ENCODE measurements around the gene PELO. TPM values are rescaled to one million over a fixed set of nuclear protein-coding genes. Genes with fewer than 3 reads are reported as not detected.
"Not testable (repeated sequence)": the region's sequence is repeated elsewhere in the genome, so short reads cannot be mapped to it uniquely, and the experiment has no call there.

PELO gene
- total RNA-seq, 5 donors from 2014 or later (not counting 1 experiment from before 2014, with no cell fraction given), result 7.3 to 18.2 (median 13.8) TPM

DNA sequence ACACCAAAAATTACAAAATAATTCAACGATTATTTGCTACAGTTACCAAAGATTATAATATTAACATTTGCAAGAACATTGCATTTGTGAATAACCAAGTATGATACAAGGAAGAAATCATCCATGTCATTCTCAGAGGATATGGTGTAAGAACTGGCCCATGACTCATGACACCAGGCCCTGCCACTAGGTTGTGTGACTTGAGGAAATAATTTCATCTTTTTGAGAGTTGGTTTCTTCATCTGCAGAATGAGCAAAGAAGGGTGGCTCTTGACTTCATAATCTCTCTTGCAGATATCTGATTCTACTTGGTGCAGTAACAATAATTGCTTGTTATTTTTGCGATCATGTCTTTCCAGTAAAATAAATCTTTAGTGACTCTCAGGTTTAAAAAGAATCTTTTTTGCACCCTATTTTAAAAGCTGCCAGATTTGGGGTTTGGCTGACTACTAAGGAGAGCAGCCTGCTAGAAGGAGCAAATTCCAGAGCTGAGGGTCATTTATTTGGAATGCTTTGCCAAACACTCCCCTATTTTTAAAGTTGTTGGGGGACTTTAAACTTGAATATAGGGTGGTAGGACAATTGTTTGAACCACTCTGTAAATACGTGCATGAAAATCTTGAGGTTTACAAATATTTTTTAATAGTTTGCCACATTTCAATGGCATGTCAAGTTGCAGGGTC lies 23.5 kb downstream of the PELO start:
- H3K9me3 Mint-ChIP-seq, result no peaks in the 10 kb centered on the region
- CTCF ChIA-PET, result no interaction called here
- POLR2A ChIA-PET, result no interaction called here

DNA sequence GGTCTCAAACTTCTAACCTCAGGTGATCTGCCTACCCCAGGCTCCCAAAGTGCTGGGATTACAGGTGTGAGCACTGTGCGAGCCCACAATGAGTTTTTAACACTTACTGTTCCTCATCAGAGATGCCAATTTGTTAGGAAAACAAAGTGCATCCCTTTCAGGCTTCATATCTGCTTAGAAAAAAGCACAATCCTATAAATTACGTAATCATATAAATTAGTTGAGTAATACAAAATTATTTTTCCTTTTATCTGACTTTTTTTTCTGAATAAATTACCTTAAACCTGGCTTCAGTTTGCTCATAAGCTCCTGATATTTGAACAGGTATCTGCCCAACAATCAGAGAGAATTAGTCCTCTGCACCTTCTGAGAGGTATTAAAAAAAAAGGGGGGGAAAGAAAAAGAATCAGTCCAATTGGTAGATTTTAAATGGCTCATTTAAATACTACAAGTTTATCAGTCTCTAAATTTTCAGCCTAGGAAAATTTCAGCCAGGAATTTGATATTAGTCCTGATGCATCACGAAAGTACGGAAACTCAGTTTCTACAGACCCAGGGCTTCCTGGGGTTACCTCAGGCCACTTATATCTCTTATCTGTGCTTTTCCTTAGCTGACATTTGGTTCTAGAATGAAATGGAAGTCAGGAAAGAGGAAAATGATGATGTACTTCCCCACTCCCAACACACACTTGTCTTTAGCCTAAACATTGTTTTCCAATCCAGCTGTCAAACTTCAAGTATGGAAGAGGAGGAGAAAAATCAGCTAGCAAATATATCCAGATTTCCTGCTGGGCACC lies 26.8 kb downstream of the PELO start:
- Histone ChIP-seq H3K4me3 (ENCODE audit: control insufficient read depth in 1 of 2, extremely low read depth in 1 of 2, low read length in 1 of 2) (no peak overlapping the region), H3K27ac (ENCODE audit: low read length) (no peak overlapping the region), H3K9me3 (no peaks in the 10 kb centered on the region), H3K27me3 (replicated peaks in 1 of 2; ENCODE audit: control insufficient read depth in 2 of 2, extremely low read depth in 1 of 2, insufficient read depth in 2 of 2, low read length in 1 of 2) (no peaks in the 10 kb centered on the region), H3K4me1 (ENCODE audit: control insufficient read depth in 1 of 2, extremely low read depth in 1 of 2, insufficient read depth in 2 of 2, low read length in 2 of 2) (no peaks in the 10 kb centered on the region), H3K36me3 (ENCODE audit: control insufficient read depth in 2 of 2, extremely low read depth in 1 of 2, insufficient read depth in 1 of 2, low read length in 1 of 2) (no peaks in the 10 kb centered on the region)
- DNase-seq (no peak), ATAC-seq (replicated peaks in 1 of 4) (no peak)
- Mint-ChIP-seq H3K27me3 (no peaks in the 10 kb centered on the region), H3K9me3 (no peaks in the 10 kb centered on the region), H3K4me1 (no peaks in the 10 kb centered on the region), H3K36me3 (no peaks in the 10 kb centered on the region), H3K27ac (no peak overlapping the region), H3K4me3 (no peak overlapping the region)
- ChIA-PET POLR2A (no interaction called here), CTCF (no interaction called here)
- no CpG with 5 or more reads among the region's 4 CpGs for WGBS (ENCODE audit: insufficient coverage)

More for the DNA sequence above, 23.5 kb downstream of the PELO start:
- Mint-ChIP-seq H3K4me3 (no peak overlapping the region), H3K27ac (no peak overlapping the region), H3K4me1 (peaks cover 0 to 4% (median 2%) of the 10 kb centered on the region in 3 donors), H3K27me3 (no peaks in the 10 kb centered on the region), H3K36me3 (no peaks in the 10 kb centered on the region)
- no CpG with 5 or more reads among the region's 3 CpGs for WGBS (ENCODE audit: insufficient coverage)
- no peak overlapping the region for H3K27ac ChIP-seq (ENCODE audit: low read length)
- ATAC-seq (replicated peaks in 1 of 4) (no peak), DNase-seq (no peak)
- H3K36me3 ChIP-seq (ENCODE audit: control insufficient read depth in 2 of 2, extremely low read depth in 1 of 2, insufficient read depth in 1 of 2, low read length in 1 of 2), result no peaks in the 10 kb centered on the region
- no peak overlapping the region for H3K4me3 ChIP-seq (ENCODE audit: control insufficient read depth in 1 of 2, extremely low read depth in 1 of 2, low read length in 1 of 2)
- H3K27me3 ChIP-seq (replicated peaks in 1 of 2; ENCODE audit: control insufficient read depth in 2 of 2, extremely low read depth in 1 of 2, insufficient read depth in 2 of 2, low read length in 1 of 2), result no peaks in the 10 kb centered on the region
- no peaks in the 10 kb centered on the region for H3K9me3 ChIP-seq
- H3K4me1 ChIP-seq (ENCODE audit: control insufficient read depth in 1 of 2, extremely low read depth in 1 of 2, insufficient read depth in 2 of 2, low read length in 2 of 2), result no peaks in the 10 kb centered on the region

DNA sequence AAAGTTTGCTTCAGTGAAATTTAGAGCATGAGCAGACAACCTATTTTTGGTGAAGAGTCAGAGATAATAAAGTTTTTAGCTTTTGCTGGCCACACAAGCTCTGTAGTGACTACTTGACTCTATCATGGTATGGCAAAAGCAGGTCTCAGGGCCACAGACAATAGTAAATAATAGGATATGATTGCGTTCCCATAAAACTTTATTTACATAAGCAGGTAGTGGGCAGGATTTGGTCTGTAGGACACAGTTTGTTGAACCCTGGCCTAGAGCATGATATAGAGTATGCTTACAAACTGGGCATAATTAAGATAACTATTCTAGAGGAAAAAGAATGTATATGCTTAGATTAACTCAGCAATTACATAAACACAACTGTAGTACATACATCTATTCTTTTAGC lies 30.1 kb downstream of the PELO start:
- H3K27me3 ChIP-seq (replicated peaks in 1 of 2; ENCODE audit: control insufficient read depth in 2 of 2, extremely low read depth in 1 of 2, insufficient read depth in 2 of 2, low read length in 1 of 2), result no peaks in the 10 kb centered on the region
- WGBS (ENCODE audit: insufficient coverage), result no CpG with 5 or more reads among the region's 1 CpG
- no peak overlapping the region for H3K4me3 Mint-ChIP-seq

DNA sequence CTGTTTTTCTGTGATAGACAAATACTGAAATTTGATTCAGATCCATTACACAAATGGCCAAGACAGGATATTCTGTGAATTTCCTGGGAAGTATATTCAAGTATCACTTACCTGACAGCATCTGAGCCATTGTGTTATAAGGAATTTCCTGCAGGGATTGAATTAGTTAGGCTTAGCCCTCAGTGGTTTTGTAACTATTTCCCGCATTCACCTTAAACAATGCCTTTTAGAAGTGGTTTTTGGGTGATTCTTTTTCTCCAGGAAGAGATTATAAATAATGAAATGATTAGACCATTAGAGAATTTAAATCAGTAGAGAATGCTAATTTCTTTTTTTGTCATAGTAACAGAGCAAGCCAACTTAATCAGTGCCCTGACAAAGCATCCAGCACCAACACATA lies 30.6 kb downstream of the PELO start:
- H3K4me1 Mint-ChIP-seq, result no peaks in the 10 kb centered on the region
- Histone ChIP-seq H3K27me3 (replicated peaks in 1 of 2; ENCODE audit: control insufficient read depth in 2 of 2, extremely low read depth in 1 of 2, insufficient read depth in 2 of 2, low read length in 1 of 2) (no peaks in the 10 kb centered on the region), H3K9me3 (no peaks in the 10 kb centered on the region), H3K4me3 (ENCODE audit: control insufficient read depth in 1 of 2, extremely low read depth in 1 of 2, low read length in 1 of 2) (no peak overlapping the region), H3K36me3 (ENCODE audit: control insufficient read depth in 2 of 2, extremely low read depth in 1 of 2, insufficient read depth in 1 of 2, low read length in 1 of 2) (no peaks in the 10 kb centered on the region), H3K4me1 (ENCODE audit: control insufficient read depth in 1 of 2, extremely low read depth in 1 of 2, insufficient read depth in 2 of 2, low read length in 2 of 2) (no peaks in the 10 kb centered on the region), H3K27ac (ENCODE audit: low read length) (no peak overlapping the region)
- H3K36me3 Mint-ChIP-seq, result no peaks in the 10 kb centered on the region
- H3K27ac Mint-ChIP-seq, result no peak overlapping the region
- no peaks in the 10 kb centered on the region for H3K9me3 Mint-ChIP-seq
- POLR2A ChIA-PET, result no interaction called here
- ATAC-seq (replicated peaks in 1 of 4) (no peak), DNase-seq (no peak)
- CTCF ChIA-PET, result no interaction called here
- no peak overlapping the region for H3K4me3 Mint-ChIP-seq
- H3K27me3 Mint-ChIP-seq, result no peaks in the 10 kb centered on the region
- WGBS (ENCODE audit: insufficient coverage), result no CpG with 5 or more reads among the region's 1 CpG

More for the DNA sequence above, 30.1 kb downstream of the PELO start:
- no peak for ATAC-seq (replicated peaks in 1 of 4)
- Mint-ChIP-seq H3K36me3 (no peaks in the 10 kb centered on the region), H3K27ac (no peak overlapping the region), H3K9me3 (no peaks in the 10 kb centered on the region), H3K4me1 (no peaks in the 10 kb centered on the region), H3K27me3 (no peaks in the 10 kb centered on the region)
- ChIA-PET POLR2A (no interaction called here), CTCF (no interaction called here)
- Histone ChIP-seq H3K36me3 (ENCODE audit: control insufficient read depth in 2 of 2, extremely low read depth in 1 of 2, insufficient read depth in 1 of 2, low read length in 1 of 2) (no peaks in the 10 kb centered on the region), H3K27ac (ENCODE audit: low read length) (no peak overlapping the region), H3K9me3 (no peaks in the 10 kb centered on the region), H3K4me1 (ENCODE audit: control insufficient read depth in 1 of 2, extremely low read depth in 1 of 2, insufficient read depth in 2 of 2, low read length in 2 of 2) (no peaks in the 10 kb centered on the region), H3K4me3 (ENCODE audit: control insufficient read depth in 1 of 2, extremely low read depth in 1 of 2, low read length in 1 of 2) (no peak overlapping the region)
- DNase-seq, result no peak

DNA sequence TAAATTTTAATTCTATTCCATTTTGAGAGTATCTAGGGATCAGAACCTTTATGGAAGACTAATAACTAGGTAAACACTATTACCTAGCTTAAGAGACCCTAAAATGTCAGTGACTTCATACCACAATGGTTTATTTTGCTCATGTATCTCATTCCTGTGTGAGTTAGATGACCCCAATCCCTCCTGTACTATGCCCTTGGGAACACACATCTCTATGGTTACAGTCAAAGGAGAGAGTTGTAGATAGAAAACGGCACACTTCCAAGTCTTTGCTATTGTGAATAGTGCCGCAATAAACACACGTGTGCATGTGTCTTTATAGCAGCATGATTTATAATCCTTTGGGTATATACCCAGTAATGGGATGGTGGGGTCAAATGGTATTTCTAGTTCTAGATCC lies 31.1 kb downstream of the PELO start:
- H3K4me3 Mint-ChIP-seq; H3K9me3 ChIP-seq; H3K27ac Mint-ChIP-seq; H3K4me3 ChIP-seq (ENCODE audit: control insufficient read depth in 1 of 2, extremely low read depth in 1 of 2, low read length in 1 of 2); DNase-seq; H3K4me1 Mint-ChIP-seq; H3K9me3 Mint-ChIP-seq; H3K36me3 Mint-ChIP-seq; ATAC-seq (replicated peaks in 1 of 4); POLR2A ChIA-PET; H3K27me3 ChIP-seq (replicated peaks in 1 of 2; ENCODE audit: control insufficient read depth in 2 of 2, extremely low read depth in 1 of 2, insufficient read depth in 2 of 2, low read length in 1 of 2); H3K4me1 ChIP-seq (ENCODE audit: control insufficient read depth in 1 of 2, extremely low read depth in 1 of 2, insufficient read depth in 2 of 2, low read length in 2 of 2); CTCF ChIA-PET; H3K27me3 Mint-ChIP-seq; H3K27ac ChIP-seq (ENCODE audit: low read length); H3K36me3 ChIP-seq (ENCODE audit: control insufficient read depth in 2 of 2, extremely low read depth in 1 of 2, insufficient read depth in 1 of 2, low read length in 1 of 2): not testable (repeated sequence)
- no CpG with 5 or more reads among the region's 3 CpGs for WGBS (ENCODE audit: insufficient coverage)

DNA sequence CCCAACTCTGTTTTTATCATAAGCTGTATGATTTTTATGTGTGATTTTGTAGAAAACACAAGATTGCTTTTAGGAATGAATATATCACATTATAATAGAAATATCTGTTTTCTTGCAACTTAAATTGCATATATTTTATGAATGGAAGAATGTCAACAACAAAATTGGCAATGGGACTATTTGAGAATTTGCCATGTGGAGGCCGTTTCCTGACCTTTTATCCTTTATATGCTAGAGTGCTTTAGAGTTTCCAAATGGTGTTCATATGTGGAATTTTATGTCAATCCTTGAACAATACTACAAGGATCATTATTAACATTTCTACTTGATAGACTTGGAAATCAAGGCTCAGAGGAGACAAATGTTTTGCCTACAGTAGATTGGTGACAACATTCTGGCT lies 34.2 kb downstream of the PELO start:
- ChIA-PET POLR2A (interaction anchor here in 1 of 2 donors (1.2 kb wide), 1 partner anchor 22 kb away, joined by 5 read pairs; no protein-coding TSS in a partner anchor), CTCF (interaction anchor here (0.6 to 1.0 kb wide), 2 partner anchors 13 to 94 kb away, joined by 3 to 8 read pairs; no protein-coding TSS in a partner anchor)
- DNase-seq, result no peak
- Histone ChIP-seq H3K27ac (ENCODE audit: low read length) (no peak overlapping the region), H3K4me1 (ENCODE audit: control insufficient read depth in 1 of 2, extremely low read depth in 1 of 2, insufficient read depth in 2 of 2, low read length in 2 of 2) (no peaks in the 10 kb centered on the region), H3K36me3 (ENCODE audit: control insufficient read depth in 2 of 2, extremely low read depth in 1 of 2, insufficient read depth in 1 of 2, low read length in 1 of 2) (no peaks in the 10 kb centered on the region), H3K9me3 (no peaks in the 10 kb centered on the region), H3K4me3 (ENCODE audit: control insufficient read depth in 1 of 2, extremely low read depth in 1 of 2, low read length in 1 of 2) (no peak overlapping the region), H3K27me3 (replicated peaks in 1 of 2; ENCODE audit: control insufficient read depth in 2 of 2, extremely low read depth in 1 of 2, insufficient read depth in 2 of 2, low read length in 1 of 2) (no peaks in the 10 kb centered on the region)
- WGBS (ENCODE audit: insufficient coverage), result no CpG with 5 or more reads among the region's 1 CpG
- Mint-ChIP-seq H3K4me3 (no peak overlapping the region), H3K27me3 (no peaks in the 10 kb centered on the region), H3K36me3 (peaks cover under 1% of the 10 kb centered on the region), H3K4me1 (peaks cover 0 to 6% (median 5%) of the 10 kb centered on the region in 3 donors), H3K9me3 (no peaks in the 10 kb centered on the region), H3K27ac (no peak overlapping the region)
- ATAC-seq (replicated peaks in 1 of 4), result no peak

All from T-cell (primary cell).